A549 treated with Hydrocortisone at 1 μM for 4 hours (cell line): ENCODE data around the gene TMC5. TPM values are rescaled to one million over a fixed set of nuclear protein-coding genes. Genes with fewer than 3 reads are reported as not detected.

ENCODE experiments used
- total RNA-seq: library from RNA; stranded (reverse); fragments of 200-300 nt; extraction: Qiagen RNA extraction; gene quantifications from 5 replicates; pipeline ENCODE4 v1.2.3, GENCODE V29; 2022

The TMC5 gene, protein sequence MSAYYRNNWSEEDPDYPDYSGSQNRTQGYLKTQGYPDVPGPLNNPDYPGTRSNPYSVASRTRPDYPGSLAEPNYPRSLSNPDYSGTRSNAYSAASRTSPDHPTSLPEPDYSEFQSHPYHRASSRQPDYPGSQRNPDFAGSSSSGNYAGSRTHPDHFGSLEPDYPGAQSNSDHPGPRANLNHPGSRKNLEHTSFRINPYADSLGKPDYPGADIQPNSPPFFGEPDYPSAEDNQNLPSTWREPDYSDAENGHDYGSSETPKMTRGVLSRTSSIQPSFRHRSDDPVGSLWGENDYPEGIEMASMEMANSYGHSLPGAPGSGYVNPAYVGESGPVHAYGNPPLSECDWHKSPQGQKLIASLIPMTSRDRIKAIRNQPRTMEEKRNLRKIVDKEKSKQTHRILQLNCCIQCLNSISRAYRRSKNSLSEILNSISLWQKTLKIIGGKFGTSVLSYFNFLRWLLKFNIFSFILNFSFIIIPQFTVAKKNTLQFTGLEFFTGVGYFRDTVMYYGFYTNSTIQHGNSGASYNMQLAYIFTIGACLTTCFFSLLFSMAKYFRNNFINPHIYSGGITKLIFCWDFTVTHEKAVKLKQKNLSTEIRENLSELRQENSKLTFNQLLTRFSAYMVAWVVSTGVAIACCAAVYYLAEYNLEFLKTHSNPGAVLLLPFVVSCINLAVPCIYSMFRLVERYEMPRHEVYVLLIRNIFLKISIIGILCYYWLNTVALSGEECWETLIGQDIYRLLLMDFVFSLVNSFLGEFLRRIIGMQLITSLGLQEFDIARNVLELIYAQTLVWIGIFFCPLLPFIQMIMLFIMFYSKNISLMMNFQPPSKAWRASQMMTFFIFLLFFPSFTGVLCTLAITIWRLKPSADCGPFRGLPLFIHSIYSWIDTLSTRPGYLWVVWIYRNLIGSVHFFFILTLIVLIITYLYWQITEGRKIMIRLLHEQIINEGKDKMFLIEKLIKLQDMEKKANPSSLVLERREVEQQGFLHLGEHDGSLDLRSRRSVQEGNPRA
- 4.4 to 6.0 TPM (median 4.8 TPM) in 5 replicates for total RNA-seq

DNA sequence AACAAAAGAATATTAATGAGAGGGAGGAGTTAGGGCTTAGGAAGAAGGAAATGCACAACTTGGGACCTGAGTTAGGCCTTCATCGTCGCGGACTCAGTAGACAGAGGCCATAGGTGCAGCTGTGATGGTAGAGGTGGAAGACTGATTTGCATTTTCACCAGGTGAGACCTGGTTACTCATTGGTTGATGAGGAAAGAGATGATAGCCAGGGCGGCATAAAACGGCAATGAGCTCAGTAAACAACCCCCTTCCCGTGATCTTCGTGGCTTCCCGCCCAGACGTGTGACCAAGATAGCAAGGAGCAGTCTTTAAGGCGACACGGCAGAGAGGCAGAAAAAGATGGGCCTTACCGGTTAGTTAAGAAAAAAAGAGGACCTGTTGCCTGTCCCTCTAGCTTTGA, at the start of gene TMC5:
Gene TMC5 (plus strand): TSS at position 244 of the 400 bp plus-strand sequence. CDS start 22,156 bp downstream, outside the sequence.

DNA sequence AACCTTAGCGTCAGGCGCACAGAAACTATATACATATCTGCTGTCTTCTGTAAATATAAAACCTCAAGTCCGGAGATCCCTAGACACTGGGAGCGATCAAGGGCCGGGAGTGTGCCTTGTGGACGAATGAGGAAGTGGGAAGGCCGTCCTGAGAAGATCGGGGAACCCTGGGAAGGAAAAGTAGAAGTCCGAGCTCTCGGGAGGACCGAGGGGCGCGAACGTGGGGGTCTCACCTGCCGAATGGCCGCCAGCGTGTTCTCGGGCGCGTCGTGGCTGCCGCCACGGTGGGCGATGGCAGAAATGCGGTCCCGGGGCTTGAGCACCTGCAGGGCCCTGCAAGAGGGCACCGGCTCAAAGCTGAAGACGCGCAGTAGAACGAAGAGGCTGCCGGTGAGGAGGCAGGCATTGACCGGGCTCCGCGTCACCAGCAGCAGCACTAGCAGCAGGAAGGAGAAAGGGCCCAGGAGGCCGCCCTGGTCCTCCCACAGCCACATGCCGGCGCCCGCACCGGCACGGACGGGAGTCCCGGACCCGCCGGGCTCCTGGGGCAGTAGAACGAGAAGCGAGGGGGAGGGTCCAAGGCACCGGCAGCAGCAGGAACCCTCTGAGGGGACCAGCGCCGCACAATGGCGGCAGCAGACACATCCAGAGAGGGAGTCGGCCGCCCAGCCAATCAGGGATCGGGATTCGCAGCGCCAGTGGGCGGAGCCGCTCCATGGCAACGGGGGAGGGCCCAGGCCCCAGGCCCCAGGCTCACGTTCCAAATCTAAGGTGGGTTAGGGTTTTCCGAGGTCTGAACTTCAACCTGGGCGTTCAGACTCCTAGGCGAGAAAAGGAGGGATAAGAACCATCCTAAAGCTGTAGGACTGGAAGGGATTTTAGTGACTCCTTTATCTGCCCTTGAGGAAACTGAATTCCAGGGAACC, 104.1 kb downstream of the TMC5 start, which contains the start of gene GDE1:
Gene GDE1 (minus strand): TSS at position 628 of the 926 bp plus-strand sequence. CDS start 134 bp downstream, at position 494.

DNA sequence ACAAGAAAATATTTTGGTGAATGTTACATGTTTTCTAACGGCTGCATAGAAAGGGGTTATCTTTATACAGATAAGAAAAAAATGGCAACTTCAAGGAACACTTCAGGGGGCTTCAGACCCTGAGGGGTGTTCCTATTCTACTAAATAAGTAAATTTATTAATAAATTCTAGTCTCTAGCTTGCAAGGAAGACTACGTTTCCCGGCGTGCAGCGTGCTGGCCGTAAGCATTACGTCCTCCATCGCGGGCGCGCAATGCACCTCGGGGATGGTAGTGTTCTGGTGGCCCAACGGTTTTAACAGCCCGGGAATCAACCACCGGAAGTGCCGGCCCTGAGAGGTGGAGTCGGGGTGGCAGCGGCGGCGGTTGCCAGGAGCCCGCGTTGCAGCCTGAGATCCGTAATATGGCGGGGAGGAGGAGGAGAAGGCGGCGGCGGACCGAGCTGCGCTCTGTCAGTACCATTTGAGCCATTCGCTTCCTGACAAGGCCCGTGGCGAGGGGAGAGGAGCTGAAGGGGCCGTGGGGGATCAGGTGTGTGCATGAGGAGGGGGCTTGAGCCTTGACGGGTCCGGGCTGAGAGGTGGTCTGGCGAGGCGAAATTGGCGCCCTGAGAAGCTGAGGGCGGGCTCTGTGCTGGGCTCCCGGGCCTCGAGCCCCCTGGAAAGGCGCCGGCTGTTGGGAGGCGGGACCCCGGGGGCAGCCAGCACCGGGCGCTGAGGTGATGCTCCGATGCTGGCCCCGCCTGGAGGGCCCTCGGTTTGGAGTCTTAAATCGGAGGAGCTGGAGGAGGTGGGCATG, 106.1 kb downstream of the TMC5 start, which contains the start of gene CCP110:
Gene CCP110 (plus strand): TSS at position 384 of the 797 bp plus-strand sequence. CDS start 3,940 bp downstream, outside the sequence.

Other genes with a start within 250 kb of the TMC5 start
- 9.9 to 13.8 TPM (median 12.6 TPM) in 5 replicates for gene SYT17, start 249.6 kb upstream of the TMC5 start, total RNA-seq
- 0.06 to 0.13 TPM (median 0.07 TPM) in 5 replicates for gene CLEC19A, start 132.2 kb upstream of the TMC5 start, total RNA-seq
- 71.8 to 82.3 TPM (median 78.9 TPM) in 5 replicates for gene GDE1, start 104.2 kb downstream of the TMC5 start, total RNA-seq
- 6.3 to 10.6 TPM (median 8.4 TPM) in 5 replicates for gene CCP110, start 106.1 kb downstream of the TMC5 start, total RNA-seq
- 29.5 to 34.1 TPM (median 31.6 TPM) in 5 replicates for gene VPS35L, start 137.8 kb downstream of the TMC5 start, total RNA-seq